ENCODE data around the gene YIPF2. TPM values are rescaled to one million over a fixed set of nuclear protein-coding genes. Genes with fewer than 3 reads are reported as not detected.
"Not testable (repeated sequence)": the region's sequence is repeated elsewhere in the genome, so short reads cannot be mapped to it uniquely, and the experiment has no call there.

Gene YIPF2
- total RNA-seq, 2 donors from 2014 or later, result 19.5 to 19.8 TPM

DNA sequence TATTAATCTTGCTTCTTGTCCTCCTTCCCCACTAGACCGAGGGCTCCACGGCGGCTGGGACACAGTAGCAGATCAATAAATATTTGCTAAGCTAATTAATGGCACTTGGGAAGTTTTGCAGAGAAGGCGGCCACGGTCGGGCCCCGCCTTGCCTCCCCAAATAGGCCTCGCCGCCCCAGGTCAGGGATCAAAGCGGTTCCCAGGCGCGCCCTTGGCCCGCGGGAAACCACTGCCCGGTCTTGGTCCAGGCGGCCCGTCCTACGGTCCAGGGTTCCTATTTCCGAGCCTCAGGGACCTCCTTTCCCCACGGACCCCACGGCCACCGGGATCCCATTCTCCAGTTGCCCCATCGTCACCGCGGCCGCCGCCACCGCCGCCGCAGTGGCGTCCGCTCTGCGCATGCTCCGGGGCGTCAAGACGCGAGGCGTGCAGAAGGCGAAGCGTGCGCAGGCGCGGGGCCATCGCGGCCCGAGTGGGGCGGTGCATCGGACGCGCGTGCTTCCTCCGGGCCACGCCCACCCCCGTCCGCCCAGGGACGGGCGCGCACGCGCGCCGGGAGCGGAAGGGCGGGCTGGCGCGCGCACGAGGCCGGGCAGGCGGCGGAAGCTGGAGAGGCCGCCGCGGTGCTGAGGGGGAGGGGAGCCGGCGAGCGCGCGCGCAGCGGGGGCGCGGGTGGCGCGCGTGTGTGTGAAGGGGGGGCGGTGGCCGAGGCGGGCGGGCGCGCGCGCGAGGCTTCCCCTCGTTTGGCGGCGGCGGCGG is 32.1 kb upstream of the YIPF2 start, which contains the start of gene SMARCA4:
SMARCA4 (plus strand) TSS at position 717 of the 759 bp plus-strand sequence. CDS start 23,122 bp downstream, outside the sequence.
- Mint-ChIP-seq H3K4me3 (peak within 1 kb of the TSS; percentile 88), H3K27ac (peak within 1 kb of the TSS; percentile 88), H3K4me1 (peaks cover 22% of the 10 kb centered on the region), H3K27me3 (no peaks in the 10 kb centered on the region), H3K36me3 (ENCODE audit: low read depth) (no peaks in the 10 kb centered on the region)
- H3K9me3 ChIP-seq (ENCODE audit: control insufficient read depth, low read length, poor library complexity, severe bottlenecking), result no peaks in the 10 kb centered on the region
- ATAC-seq (peak; percentile 85), DNase-seq (peak; percentile 99 to 100 (median 99))

DNA sequence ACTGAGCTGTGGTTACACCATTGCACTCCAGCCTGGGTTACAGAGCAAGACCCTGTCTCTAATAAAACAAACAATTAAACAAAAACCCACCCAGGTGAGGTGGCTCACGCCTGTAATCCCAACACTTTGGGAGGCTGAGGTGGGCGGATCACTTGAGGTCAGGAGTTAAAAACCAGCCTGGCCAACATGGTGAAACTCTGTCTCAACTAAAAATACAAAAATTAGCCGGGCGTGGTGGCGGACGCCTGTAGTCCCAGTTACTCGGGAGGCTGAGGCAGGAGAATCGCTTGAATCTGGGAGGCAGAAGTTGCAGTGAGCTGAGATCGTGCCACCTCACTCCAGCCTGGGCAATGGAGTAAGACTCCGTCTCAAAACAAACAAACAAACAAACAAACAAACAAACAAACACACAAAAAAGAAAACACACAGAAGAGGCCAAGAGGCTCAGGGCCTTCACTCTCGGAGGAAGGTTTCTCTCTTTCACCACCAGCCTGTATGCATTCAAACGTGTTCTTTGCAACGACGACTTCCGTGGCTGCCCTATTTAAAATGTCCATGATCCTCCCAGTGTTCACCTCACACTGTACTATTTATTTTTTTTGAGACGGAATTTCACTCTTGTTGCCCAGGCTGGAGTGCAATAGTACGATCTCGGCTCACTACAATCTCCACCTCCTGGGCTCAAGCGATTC is 31.0 kb upstream of the YIPF2 start:
- H3K9me3 ChIP-seq (ENCODE audit: control insufficient read depth, low read length, poor library complexity, severe bottlenecking); H3K27me3 Mint-ChIP-seq; H3K36me3 Mint-ChIP-seq (ENCODE audit: low read depth); DNase-seq; ATAC-seq: not testable (repeated sequence)
- Mint-ChIP-seq H3K27ac (peak overlapping the region; percentile 86), H3K4me3 (peak overlapping the region; percentile 88), H3K4me1 (peaks cover 19% of the 10 kb centered on the region)

DNA sequence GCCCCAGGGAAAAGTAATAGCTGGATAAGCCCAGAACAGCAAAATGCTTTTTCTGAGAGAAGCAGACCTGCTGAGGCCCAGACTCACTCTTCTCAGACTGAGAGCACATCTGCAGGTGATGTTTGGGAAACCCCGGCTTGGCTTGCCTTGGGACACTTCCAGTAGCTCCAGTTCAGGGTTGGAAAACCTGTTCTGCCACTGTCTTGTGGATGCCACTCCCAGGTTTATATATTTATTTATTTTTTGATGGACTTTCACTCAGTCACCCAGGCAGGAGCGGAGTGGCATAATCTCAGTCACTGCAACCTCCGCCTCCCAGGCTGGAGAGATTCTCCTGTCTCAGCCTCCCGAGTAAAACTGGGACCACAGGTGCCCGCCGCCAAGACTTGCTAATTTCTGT is 24.4 kb upstream of the YIPF2 start:
- no peaks in the 10 kb centered on the region for H3K9me3 ChIP-seq (ENCODE audit: control insufficient read depth, low read length, poor library complexity, severe bottlenecking)
- Mint-ChIP-seq H3K27me3 (no peaks in the 10 kb centered on the region), H3K36me3 (ENCODE audit: low read depth) (no peaks in the 10 kb centered on the region), H3K4me3 (no peak overlapping the region), H3K27ac (no peak overlapping the region), H3K4me1 (no peaks in the 10 kb centered on the region)
- ATAC-seq, result no peak
- no peak for DNase-seq

DNA sequence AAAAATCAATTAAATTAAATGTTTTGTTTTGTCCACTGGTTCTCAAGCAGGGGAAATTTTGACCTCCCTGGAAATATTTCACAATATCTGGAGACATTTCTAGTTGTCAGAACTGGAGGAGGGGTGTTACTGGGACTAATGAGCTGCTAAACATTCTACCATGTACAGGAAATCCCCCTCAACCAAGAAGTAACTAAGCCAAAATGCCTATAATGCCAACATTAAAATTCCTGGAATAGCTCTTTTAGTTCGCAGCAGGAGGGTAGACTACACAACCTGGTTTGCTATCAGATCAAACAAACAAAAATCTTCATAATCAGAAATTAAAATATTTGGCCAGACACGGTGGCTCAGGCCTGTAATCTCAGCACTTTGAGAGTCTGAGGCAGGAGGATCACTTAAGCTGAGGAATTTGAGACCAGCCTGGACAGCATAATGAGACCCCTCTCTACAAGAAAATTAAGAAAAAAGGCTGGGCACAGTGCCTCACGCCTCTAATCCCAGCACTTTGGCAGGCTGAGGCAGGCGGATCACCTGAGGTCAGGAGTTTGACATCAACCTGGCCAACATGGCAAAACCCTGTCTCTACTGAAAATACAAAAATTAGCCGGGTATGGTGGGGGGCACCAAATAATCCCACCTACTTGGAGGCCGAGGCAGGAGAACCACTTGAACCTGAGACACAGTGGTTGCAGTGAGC is 18.7 kb upstream of the YIPF2 start:
- DNase-seq, result no peak
- H3K9me3 ChIP-seq (ENCODE audit: control insufficient read depth, low read length, poor library complexity, severe bottlenecking), result no peaks in the 10 kb centered on the region
- H3K4me3 Mint-ChIP-seq, result no peak overlapping the region
- H3K36me3 Mint-ChIP-seq (ENCODE audit: low read depth), result no peaks in the 10 kb centered on the region
- ATAC-seq, result no peak
- H3K4me1 Mint-ChIP-seq, result peaks cover 1% of the 10 kb centered on the region
- no peaks in the 10 kb centered on the region for H3K27me3 Mint-ChIP-seq
- H3K27ac Mint-ChIP-seq, result no peak overlapping the region

DNA sequence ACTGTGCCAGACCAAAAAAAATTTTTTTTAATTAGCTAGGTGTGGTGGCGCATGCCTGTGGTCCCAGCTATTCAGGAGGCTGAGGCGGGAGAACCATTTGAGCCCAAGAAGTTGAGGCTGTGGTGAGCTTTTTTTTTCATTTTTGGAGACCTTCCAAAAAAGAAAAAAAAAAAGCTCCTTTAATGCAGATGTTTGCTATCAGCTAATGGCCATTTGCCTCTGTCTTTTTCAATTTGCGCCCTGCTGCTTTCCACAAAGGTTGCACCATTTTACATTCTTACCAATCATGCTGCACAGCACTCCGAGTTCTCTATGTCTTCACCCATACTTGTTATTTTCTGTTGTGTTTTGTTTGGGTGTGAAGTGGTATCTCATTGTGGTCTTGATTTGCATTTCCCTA is 16.8 kb upstream of the YIPF2 start:
- Mint-ChIP-seq H3K27me3 (no peaks in the 10 kb centered on the region), H3K4me3 (no peak overlapping the region), H3K27ac (no peak overlapping the region), H3K36me3 (ENCODE audit: low read depth) (no peaks in the 10 kb centered on the region), H3K4me1 (peaks cover 3% of the 10 kb centered on the region)
- no peaks in the 10 kb centered on the region for H3K9me3 ChIP-seq (ENCODE audit: control insufficient read depth, low read length, poor library complexity, severe bottlenecking)
- ATAC-seq (no peak), DNase-seq (no peak)

DNA sequence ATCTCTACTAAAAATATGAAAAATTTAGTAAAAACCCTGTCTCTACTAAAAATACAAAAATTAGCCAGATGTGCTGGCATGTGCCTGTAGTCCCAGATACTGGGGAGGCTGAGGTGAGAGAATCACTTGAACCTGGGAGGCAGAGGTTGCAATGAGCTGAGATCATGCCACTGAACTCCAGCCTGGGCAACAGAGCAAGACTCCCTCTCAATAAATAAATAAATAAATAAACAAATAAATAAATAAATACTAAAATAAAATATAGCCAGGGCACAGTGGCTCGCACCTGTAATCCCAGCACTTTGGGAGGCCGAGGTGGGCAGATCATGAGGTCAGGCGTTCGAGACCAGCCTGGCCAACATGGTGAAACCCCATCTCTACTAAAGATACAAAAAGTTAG is 15.0 kb upstream of the YIPF2 start:
- not testable (repeated sequence) for H3K4me3 Mint-ChIP-seq; H3K36me3 Mint-ChIP-seq (ENCODE audit: low read depth); DNase-seq; ATAC-seq; H3K9me3 ChIP-seq (ENCODE audit: control insufficient read depth, low read length, poor library complexity, severe bottlenecking); H3K4me1 Mint-ChIP-seq; H3K27me3 Mint-ChIP-seq; H3K27ac Mint-ChIP-seq

DNA sequence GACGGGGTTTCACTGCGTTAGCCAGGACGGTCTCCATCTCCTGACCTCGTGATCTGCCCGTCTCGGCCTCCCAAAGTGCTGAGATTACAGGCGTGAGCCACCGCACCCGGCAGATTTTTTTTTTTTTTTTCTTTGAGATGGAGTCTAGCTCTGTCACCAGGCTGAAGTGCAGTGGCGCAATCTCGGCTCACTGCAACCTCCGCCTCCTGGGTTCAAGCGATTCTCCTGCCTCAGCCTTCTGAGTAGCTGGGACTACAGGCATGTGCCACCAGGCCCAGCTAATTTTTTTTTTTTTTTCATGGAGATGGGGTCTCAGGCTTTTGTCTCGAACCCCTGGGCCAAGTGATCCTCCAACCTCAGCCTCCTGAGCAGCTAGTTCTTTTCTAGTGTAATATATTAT is 13.2 kb upstream of the YIPF2 start:
- not testable (repeated sequence) for H3K4me3 Mint-ChIP-seq; H3K27ac Mint-ChIP-seq; DNase-seq; H3K36me3 Mint-ChIP-seq (ENCODE audit: low read depth); H3K9me3 ChIP-seq (ENCODE audit: control insufficient read depth, low read length, poor library complexity, severe bottlenecking); H3K4me1 Mint-ChIP-seq; H3K27me3 Mint-ChIP-seq; ATAC-seq

DNA sequence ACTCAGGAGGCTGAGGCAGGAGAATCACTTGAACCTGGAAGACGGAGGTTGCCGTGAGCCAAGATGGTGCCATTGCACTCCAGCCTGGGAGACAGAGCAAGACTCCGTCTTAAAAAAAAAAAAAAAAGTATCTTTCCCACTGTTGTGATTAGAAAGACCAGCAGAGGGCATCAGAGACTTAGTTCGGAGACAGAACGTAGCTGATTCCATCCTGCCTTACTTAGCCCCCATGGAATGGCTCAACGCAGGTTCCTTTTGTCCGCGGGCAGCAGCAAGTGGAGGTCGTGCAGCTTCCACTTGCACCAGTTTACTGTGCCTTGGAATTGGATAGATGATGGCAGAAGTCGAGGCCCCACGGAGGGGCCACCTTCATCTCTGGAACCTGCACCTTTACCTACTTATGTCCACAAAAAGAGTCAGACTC is 8.2 kb upstream of the YIPF2 start:
- H3K36me3 Mint-ChIP-seq (ENCODE audit: low read depth), result no peaks in the 10 kb centered on the region
- H3K27me3 Mint-ChIP-seq, result no peaks in the 10 kb centered on the region
- peak overlapping the region; percentile 27 for H3K27ac Mint-ChIP-seq

DNA sequence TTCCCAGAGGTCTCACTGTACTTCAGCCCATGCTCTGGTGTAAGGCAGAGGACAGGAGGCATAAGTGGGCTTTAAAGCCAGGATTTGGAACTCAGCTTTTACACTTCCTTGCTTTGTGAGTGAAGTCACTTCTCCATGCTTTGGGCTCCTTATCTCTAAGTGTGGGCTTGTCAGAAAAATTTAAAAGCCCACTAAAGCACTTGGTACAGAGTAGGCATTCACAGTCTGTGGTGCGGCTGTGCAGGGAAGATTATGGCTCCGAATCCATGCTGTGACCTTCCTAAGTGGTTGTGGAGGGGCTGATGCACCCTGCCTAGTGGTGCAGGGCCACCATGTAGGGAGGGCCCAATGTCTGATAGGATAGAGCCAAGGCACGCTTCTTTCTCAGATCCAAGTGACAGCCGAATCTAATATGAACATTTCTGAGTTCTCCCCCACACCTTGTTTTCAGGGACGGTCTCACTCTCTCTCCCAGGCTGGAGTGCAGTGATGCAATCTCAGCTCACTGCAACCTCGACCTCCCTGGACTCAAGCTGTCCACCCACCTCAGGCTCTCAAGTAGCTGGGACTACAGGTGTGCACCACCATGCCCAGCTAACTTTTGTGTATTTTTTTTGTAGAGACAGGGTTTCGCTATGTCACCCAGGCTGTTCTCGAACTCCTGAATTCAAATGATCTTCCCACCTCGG is 7.1 kb upstream of the YIPF2 start:
- H3K27me3 Mint-ChIP-seq, result no peaks in the 10 kb centered on the region
- H3K27ac Mint-ChIP-seq, result no peak overlapping the region
- no peak for DNase-seq
- H3K36me3 Mint-ChIP-seq (ENCODE audit: low read depth), result no peaks in the 10 kb centered on the region
- ATAC-seq, result no peak
- H3K9me3 ChIP-seq (ENCODE audit: control insufficient read depth, low read length, poor library complexity, severe bottlenecking), result no peaks in the 10 kb centered on the region
- no peak overlapping the region for H3K4me3 Mint-ChIP-seq
- peaks cover 2% of the 10 kb centered on the region for H3K4me1 Mint-ChIP-seq

More for the DNA sequence above, 8.2 kb upstream of the YIPF2 start:
- peak; percentile 87 for ATAC-seq
- H3K4me1 Mint-ChIP-seq, result peaks cover 2% of the 10 kb centered on the region
- no peak overlapping the region for H3K4me3 Mint-ChIP-seq
- DNase-seq, result no peak
- H3K9me3 ChIP-seq (ENCODE audit: control insufficient read depth, low read length, poor library complexity, severe bottlenecking), result no peaks in the 10 kb centered on the region

DNA sequence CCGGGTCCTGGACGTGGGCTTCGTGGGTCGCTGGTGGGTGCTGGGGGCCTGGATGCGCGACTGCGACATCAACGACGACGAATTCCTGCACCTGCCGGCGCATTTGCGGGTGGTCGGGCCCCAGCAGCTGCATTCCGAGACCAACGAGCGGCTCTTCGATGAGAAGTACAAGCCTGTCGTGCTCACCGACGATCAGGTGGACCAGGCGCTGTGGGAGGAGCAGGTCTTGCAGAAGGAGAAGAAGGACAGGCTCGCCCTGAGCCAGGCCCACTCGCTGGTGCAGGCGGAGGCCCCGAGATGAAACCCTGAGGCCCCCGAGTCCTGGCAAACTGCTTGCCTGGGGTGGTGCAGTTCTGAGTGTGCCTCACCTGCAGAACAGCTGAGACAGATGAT is 959 bp upstream of the YIPF2 start:
- peaks cover 11% of the 10 kb centered on the region for H3K4me1 Mint-ChIP-seq
- no peaks in the 10 kb centered on the region for H3K9me3 ChIP-seq (ENCODE audit: control insufficient read depth, low read length, poor library complexity, severe bottlenecking)
- DNase-seq (no peak), ATAC-seq (no peak)
- peak overlapping the region; percentile 94 for H3K4me3 Mint-ChIP-seq
- H3K27ac Mint-ChIP-seq, result no peak overlapping the region
- H3K36me3 Mint-ChIP-seq (ENCODE audit: low read depth), result no peaks in the 10 kb centered on the region
- H3K27me3 Mint-ChIP-seq, result no peaks in the 10 kb centered on the region

DNA sequence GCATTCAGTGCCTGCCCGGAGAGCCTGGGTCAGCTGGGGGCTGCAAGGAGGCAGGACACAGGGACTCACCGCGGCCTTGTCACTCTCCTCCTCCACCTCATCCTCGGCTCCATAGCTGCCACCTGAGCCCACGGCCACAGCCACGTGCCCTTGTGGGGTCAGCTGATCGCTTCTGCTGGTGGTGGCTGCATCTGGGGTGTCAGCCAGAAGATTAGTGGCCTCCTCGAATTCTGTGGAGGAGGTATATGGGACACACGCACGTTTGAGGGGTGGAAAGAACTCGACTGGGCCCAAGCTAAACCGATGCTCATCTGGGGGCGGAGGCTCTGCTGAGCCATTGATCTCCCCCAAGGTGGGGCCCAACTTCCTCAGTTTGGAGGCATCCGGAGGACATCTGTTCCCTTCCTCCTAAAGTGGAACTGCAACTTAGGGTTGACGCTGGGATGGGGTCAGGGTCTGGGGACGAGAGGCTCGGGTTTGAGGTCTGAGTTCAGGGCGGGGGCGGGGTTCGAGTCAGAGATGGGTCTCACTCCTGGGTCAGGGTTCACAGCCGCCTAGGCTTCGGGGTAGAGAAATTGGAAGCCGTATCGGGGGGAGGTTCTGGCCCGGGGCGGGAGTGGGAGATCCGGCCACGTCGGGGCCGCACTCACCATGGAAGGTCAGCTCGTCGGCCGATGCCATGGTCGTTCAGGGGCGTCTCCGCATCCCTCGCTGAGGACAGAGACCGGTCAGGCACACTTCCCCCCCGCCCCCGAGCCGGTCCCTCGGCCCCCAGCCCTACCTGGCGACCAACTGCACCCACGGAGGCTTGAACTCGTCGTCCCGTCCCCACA is 493 bp downstream of the YIPF2 start:
- ATAC-seq (no peak), DNase-seq (no peak)
- H3K27me3 Mint-ChIP-seq, result no peaks in the 10 kb centered on the region

DNA sequence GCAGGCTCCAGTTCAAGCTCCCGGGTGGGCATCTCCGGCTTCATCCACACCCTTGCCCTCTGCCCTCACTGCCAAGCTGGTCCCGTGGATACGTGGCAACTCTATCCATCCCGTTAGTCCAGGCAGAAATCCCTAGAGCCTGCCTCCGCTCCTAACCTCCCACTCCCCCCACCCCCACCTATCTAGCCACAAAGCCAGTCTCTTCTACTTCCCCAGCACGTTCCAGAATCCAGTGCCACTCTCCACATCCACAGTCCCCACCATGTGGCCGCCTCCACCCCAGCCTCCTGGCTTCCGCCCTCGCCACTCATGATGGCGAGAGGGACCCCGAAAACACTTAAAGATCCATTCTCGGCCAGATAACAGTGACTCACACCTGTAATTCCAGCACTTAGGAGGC is 3.8 kb downstream of the YIPF2 start:
- no peaks in the 10 kb centered on the region for H3K9me3 ChIP-seq (ENCODE audit: control insufficient read depth, low read length, poor library complexity, severe bottlenecking)
- H3K4me3 Mint-ChIP-seq, result no peak overlapping the region
- H3K4me1 Mint-ChIP-seq, result peaks cover 11% of the 10 kb centered on the region
- no peak for DNase-seq
- no peak for ATAC-seq
- H3K27ac Mint-ChIP-seq, result peak overlapping the region; percentile 32
- no peaks in the 10 kb centered on the region for H3K36me3 Mint-ChIP-seq (ENCODE audit: low read depth)
- no peaks in the 10 kb centered on the region for H3K27me3 Mint-ChIP-seq

More for the DNA sequence above, 493 bp downstream of the YIPF2 start:
- no peaks in the 10 kb centered on the region for H3K9me3 ChIP-seq (ENCODE audit: control insufficient read depth, low read length, poor library complexity, severe bottlenecking)
- Mint-ChIP-seq H3K27ac (peak overlapping the region; percentile 85), H3K4me1 (peaks cover 11% of the 10 kb centered on the region), H3K36me3 (ENCODE audit: low read depth) (no peaks in the 10 kb centered on the region), H3K4me3 (peak overlapping the region; percentile 94)
